HEK293T (cell line): Measurements from ENCODE around the gene ROR1.

ENCODE experiments used
- CTCF ChIA-PET: fragments of 350-600 bp; formaldehyde crosslinking; extraction: SDS; loops from one replicate; lab custom pipeline; 2021; ENCODE audit warnings: antibody characterized with exemption, inconsistent platforms; lab: Yijun Ruan, JAX
- POLR2A ChIA-PET: fragments of 350-600 bp; formaldehyde crosslinking; extraction: SDS; loops from one replicate; lab custom pipeline; 2020; ENCODE audit warnings: antibody characterized with exemption, inconsistent platforms; lab: Yijun Ruan, JAX
- DNase-seq: peaks from one replicate; pipeline ENCODE4 v3.0.0; 2012; ENCODE audit warnings: mixed read lengths; ENCODE audit errors: extremely low spot score
- ARNT ChIP-seq: fragments of 450-650 bp; IDR thresholded peaks from 2 replicates; pipeline ENCODE4 v1.6.1; 2017; ENCODE audit warnings: mild to moderate bottlenecking
- BHLHE40 ChIP-seq: fragments of 450-650 bp; IDR thresholded peaks from 2 replicates; pipeline ENCODE4 v1.6.1; 2016; ENCODE audit warnings: mild to moderate bottlenecking, moderate library complexity, borderline replicate concordance
- CTBP1 ChIP-seq: fragments of 450-650 bp; IDR thresholded peaks from 2 replicates; pipeline ENCODE4 v1.6.1; 2016; ENCODE audit warnings: borderline replicate concordance
- ELF4 ChIP-seq: fragments of 450-650 bp; IDR thresholded peaks from 2 replicates; pipeline ENCODE4 v1.6.1; 2017; ENCODE audit warnings: antibody characterized with exemption
- FOXA1 ChIP-seq: fragments of 450-650 bp; IDR thresholded peaks from 2 replicates; pipeline ENCODE4 v1.6.1; 2016; ENCODE audit warnings: mild to moderate bottlenecking
- FOXK2 ChIP-seq: fragments of 450-650 bp; IDR thresholded peaks from 2 replicates; pipeline ENCODE4 v1.6.1; 2016; ENCODE audit warnings: mild to moderate bottlenecking
- FOXM1 ChIP-seq: fragments of 450-650 bp; IDR thresholded peaks from 2 replicates; pipeline ENCODE4 v1.6.1; 2017; ENCODE audit warnings: mild to moderate bottlenecking, borderline replicate concordance
- HDGF ChIP-seq: fragments of 450-650 bp; IDR thresholded peaks from 2 replicates; pipeline ENCODE4 v1.6.1; 2017; ENCODE audit warnings: antibody characterized with exemption, borderline replicate concordance
- L3MBTL2 ChIP-seq: fragments of 450-650 bp; conservative IDR thresholded peaks from 2 replicates; pipeline ENCODE4 v1.6.1; 2016; ENCODE audit warnings: mild to moderate bottlenecking
- LEF1 ChIP-seq: fragments of 450-650 bp; IDR thresholded peaks from 2 replicates; pipeline ENCODE4 v1.6.1; 2017; ENCODE audit warnings: mild to moderate bottlenecking, borderline replicate concordance
- NFRKB ChIP-seq: fragments of 450-650 bp; IDR thresholded peaks from 2 replicates; pipeline ENCODE4 v1.6.1; 2016; ENCODE audit warnings: mild to moderate bottlenecking, moderate library complexity
- PKNOX1 ChIP-seq: fragments of 450-650 bp; IDR thresholded peaks from 2 replicates; pipeline ENCODE4 v1.6.1; 2016
- SP1 ChIP-seq: fragments of 450-650 bp; IDR thresholded peaks from 2 replicates; pipeline ENCODE4 v1.6.1; 2017
- SUZ12 ChIP-seq: fragments of 450-650 bp; IDR thresholded peaks from 2 replicates; pipeline ENCODE4 v1.6.1; 2016; ENCODE audit warnings: mild to moderate bottlenecking
- TARDBP ChIP-seq: fragments of 450-650 bp; IDR thresholded peaks from 2 replicates; pipeline ENCODE4 v1.6.1; 2016
- ZNF384 ChIP-seq: fragments of 450-650 bp; IDR thresholded peaks from 2 replicates; pipeline ENCODE4 v1.6.1; 2016

Gene ROR1

GRCh38 chr1:63951059-63951946 lies 177.5 kb downstream of the ROR1 start:
- CTCF ChIA-PET: no interaction called here
- no peak for DNase-seq
- POLR2A ChIA-PET: no interaction called here
- TF ChIP-seq FOXK2: no peak
- no peak for TF ChIP-seq ZNF384
- TF ChIP-seq TARDBP: no peak
- TF ChIP-seq L3MBTL2: no peak
- TF ChIP-seq HDGF: no peak
- no peak for TF ChIP-seq CTBP1
- TF ChIP-seq SUZ12: no peak
- TF ChIP-seq SP1: no peak
- no peak for TF ChIP-seq NFRKB
- TF ChIP-seq ARNT: no peak
- no peak for TF ChIP-seq ELF4
- TF ChIP-seq BHLHE40: no peak
- TF ChIP-seq FOXA1: no peak
- no peak for TF ChIP-seq PKNOX1
- TF ChIP-seq LEF1: no peak
- no peak for TF ChIP-seq FOXM1

GRCh38 chr1:63954187-63954586 lies 180.4 kb downstream of the ROR1 start:
- TF ChIP-seq CTBP1: no peak
- no peak for TF ChIP-seq ARNT
- no peak for TF ChIP-seq BHLHE40
- TF ChIP-seq FOXK2: no peak
- TF ChIP-seq FOXM1: no peak
- no peak for TF ChIP-seq PKNOX1
- no peak for TF ChIP-seq LEF1
- TF ChIP-seq FOXA1: no peak
- TF ChIP-seq ZNF384: no peak
- no peak for TF ChIP-seq SP1
- TF ChIP-seq SUZ12: no peak
- TF ChIP-seq L3MBTL2: no peak
- no peak for TF ChIP-seq HDGF
- no peak for TF ChIP-seq NFRKB
- POLR2A ChIA-PET: no interaction called here
- no peak for DNase-seq
- CTCF ChIA-PET: no interaction called here

- TF ChIP-seq FOXA1 (no peak), ARNT (no peak), L3MBTL2 (no peak), LEF1 (no peak), NFRKB (no peak), SP1 (no peak), TARDBP (no peak), HDGF (no peak), PKNOX1 (no peak), SUZ12 (no peak), FOXM1 (no peak), BHLHE40 (no peak), FOXK2 (no peak), ZNF384 (no peak)
- ChIA-PET CTCF (no interaction called here), POLR2A (interaction anchor here (0.7 kb wide), 1 partner anchor 14 kb away, joined by 3 read pairs; no protein-coding TSS in a partner anchor)
- DNase-seq: no peak
Measured at GRCh38 chr1:63955370-63956145, 181.7 kb downstream of the ROR1 start.

GRCh38 chr1:63958556-63958955 lies 184.7 kb downstream of the ROR1 start:
- ChIA-PET POLR2A (no interaction called here), CTCF (no interaction called here)
- TF ChIP-seq NFRKB: no peak
- no peak for TF ChIP-seq SP1
- TF ChIP-seq L3MBTL2: no peak
- no peak for TF ChIP-seq CTBP1
- no peak for TF ChIP-seq HDGF
- TF ChIP-seq FOXK2: no peak
- no peak for TF ChIP-seq BHLHE40
- no peak for TF ChIP-seq LEF1
- TF ChIP-seq ELF4: no peak
- TF ChIP-seq TARDBP: no peak
- no peak for TF ChIP-seq FOXM1
- no peak for TF ChIP-seq PKNOX1
- no peak for TF ChIP-seq FOXA1
- TF ChIP-seq ZNF384: no peak
- TF ChIP-seq ARNT: no peak
- no peak for TF ChIP-seq SUZ12
- no peak for DNase-seq

- ChIA-PET CTCF (no interaction called here), POLR2A (no interaction called here)
- no peak for DNase-seq
- TF ChIP-seq ARNT (no peak), BHLHE40 (no peak), SP1 (no peak), SUZ12 (no peak), LEF1 (no peak), ZNF384 (no peak), CTBP1 (no peak), FOXM1 (no peak)
Measured at GRCh38 chr1:63960326-63960725, 186.5 kb downstream of the ROR1 start.
